MCF 10A (cell line): ENCODE measurements around the gene CD244. TPM values are rescaled to one million over a fixed set of nuclear protein-coding genes. Genes with fewer than 3 reads are reported as not detected.

Experiments used
- Bru-seq: library from RNA; stranded (reverse); fragments of 400-500 nt; gene quantifications from one replicate; lab custom pipeline; 2021; lab: Mats Ljungman, UMichigan
- BruChase-seq, 2 experiments: library from RNA; stranded (reverse); fragments of 400-500 nt; gene quantifications; one replicate each; lab custom pipeline; 2021; lab: Mats Ljungman, UMichigan
- BruUV-seq: library from RNA; stranded (reverse); fragments of 400-500 nt; replicated peaks from 2 replicates; lab custom pipeline; 2021; lab: Mats Ljungman, UMichigan
- CTCF ChIA-PET: fragments of 300-600 bp; sonication (Branson Sonifier 250); formaldehyde crosslinking; extraction: SDS; loops from one replicate; lab custom pipeline; 2021; ENCODE audit warnings: antibody characterized with exemption, inconsistent platforms; lab: Yijun Ruan, JAX
- POLR2A ChIA-PET: fragments of 300-600, 350-650 bp; sonication (Branson Sonifier 250); formaldehyde crosslinking; extraction: SDS; loops from one replicate; lab custom pipeline; 2020; ENCODE audit warnings: antibody characterized with exemption, inconsistent platforms; lab: Yijun Ruan, JAX
- DNase-seq: peaks from one replicate; pipeline ENCODE4 v3.0.0-alpha.2; 2018; ENCODE audit not compliant: unreplicated experiment
- H3K27ac Mint-ChIP-seq: one replicate; pipeline ENCODE4 v1.8.0; 2022; ENCODE audit warnings: mild to moderate bottlenecking, low read depth, mixed read lengths; ENCODE audit not compliant: unreplicated experiment
- H3K27me3 Mint-ChIP-seq: one replicate; pipeline ENCODE4 v1.8.0; 2022; ENCODE audit warnings: mixed read lengths; ENCODE audit not compliant: insufficient read depth, unreplicated experiment
- H3K36me3 Mint-ChIP-seq: one replicate; pipeline ENCODE4 v1.8.0; 2022; ENCODE audit warnings: mild to moderate bottlenecking, moderate library complexity, mixed read lengths; ENCODE audit not compliant: insufficient read depth, unreplicated experiment
- H3K4me1 Mint-ChIP-seq: one replicate; pipeline ENCODE4 v1.8.0; 2022; ENCODE audit warnings: mixed read lengths; ENCODE audit not compliant: insufficient read depth, unreplicated experiment
- H3K4me3 Mint-ChIP-seq: one replicate; pipeline ENCODE4 v1.8.0; 2022; ENCODE audit warnings: mild to moderate bottlenecking, moderate library complexity, mixed read lengths; ENCODE audit not compliant: unreplicated experiment
- H3K9me3 Mint-ChIP-seq: one replicate; pipeline ENCODE4 v1.8.0; 2022; ENCODE audit warnings: mixed read lengths; ENCODE audit not compliant: unreplicated experiment
- CTCF ChIP-seq: fragments of 200-600 bp; IDR thresholded peaks from one replicate; pipeline ENCODE4 v1.8.0; 2022; ENCODE audit warnings: antibody characterized with exemption, mild to moderate bottlenecking; ENCODE audit not compliant: unreplicated experiment
- intact Hi-C: fragments of 100-400 bp; cut with micrococcal nuclease; formaldehyde crosslinking; loops from 2 replicates; pipeline ENCODE4 v1.14.1; 2022
- long read RNA-seq: library from polyadenylated mRNA; stranded (forward); transcript quantifications from one replicate; pipeline ENCODE4 v2.0.0, GENCODE V29; 2022
- total RNA-seq: library from RNA; stranded (reverse); gene quantifications from 2 replicates; pipeline ENCODE4 v1.2.3, GENCODE V29; 2022

Gene CD244
- total RNA-seq (not detected in 2 replicates), Bru-seq, nascent RNA (not detected), BruChase-seq, experiment 1, labeled RNA remaining after a 6-hour chase (percentile 3 among the genes with signal in this experiment), BruChase-seq, experiment 2, labeled RNA remaining after a 2-hour chase (percentile 3 among the genes with signal in this experiment)
- long read RNA-seq: 0 reads

- H3K27ac Mint-ChIP-seq: no peak within 1 kb of the TSS
- H3K4me1 Mint-ChIP-seq: no peaks in the 10 kb centered on the region
- intact Hi-C loops: no loop called here
- ChIA-PET POLR2A (no interaction called here), CTCF (interaction anchor here (0.7 to 1.4 kb wide), 4 partner anchors 15 to 304 kb away, joined by 3 read pairs; partner anchors contain the start of gene PPOX)
- H3K9me3 Mint-ChIP-seq: no peaks in the 10 kb centered on the region
- no TSS peak for BruUV-seq
- H3K36me3 Mint-ChIP-seq: no peaks in the 10 kb centered on the region
- no peaks in the 10 kb centered on the region for H3K27me3 Mint-ChIP-seq
- TF ChIP-seq CTCF: no peak
- no peak for DNase-seq
- no peak within 1 kb of the TSS for H3K4me3 Mint-ChIP-seq
These were observed at the start of gene CD244 for GRCh38 chr1:160862203-160863060. TSS of gene CD244 (minus strand) at chr1:160862887. CDS start at chr1:160862677, 210 bp downstream.

- Mint-ChIP-seq H3K27me3 (no peaks in the 10 kb centered on the region), H3K9me3 (no peaks in the 10 kb centered on the region), H3K4me3 (no peak overlapping the region), H3K27ac (no peak overlapping the region), H3K36me3 (no peaks in the 10 kb centered on the region), H3K4me1 (no peaks in the 10 kb centered on the region)
- CTCF ChIA-PET: interaction anchor here (1.9 kb wide), 1 partner anchor 78 kb away, joined by 7 read pairs; no protein-coding TSS in a partner anchor
- intact Hi-C loops: no loop called here
- no peak for TF ChIP-seq CTCF
- POLR2A ChIA-PET: interaction anchor here (0.8 to 1.0 kb wide), 2 partner anchors 34 to 59 kb away, joined by 3 read pairs; no protein-coding TSS in a partner anchor
- no peak for DNase-seq
- no TSS peak for BruUV-seq
These were observed 49.2 kb upstream of the CD244 start for GRCh38 chr1:160911925-160912324.

GRCh38 chr1:160911441-160911840 lies 48.8 kb upstream of the CD244 start:
- no peak for DNase-seq
- POLR2A ChIA-PET: interaction anchor here (0.8 kb wide), 1 partner anchor 34 kb away, joined by 3 read pairs; no protein-coding TSS in a partner anchor
- Mint-ChIP-seq H3K27ac (no peak overlapping the region), H3K27me3 (no peaks in the 10 kb centered on the region), H3K4me1 (no peaks in the 10 kb centered on the region), H3K9me3 (no peaks in the 10 kb centered on the region), H3K36me3 (no peaks in the 10 kb centered on the region), H3K4me3 (no peak overlapping the region)
- TF ChIP-seq CTCF: no peak
- intact Hi-C loops: no loop called here
- no TSS peak for BruUV-seq
- CTCF ChIA-PET: interaction anchor here (0.7 to 1.9 kb wide), 2 partner anchors 79 to 483 kb away, joined by 3 to 7 read pairs; no protein-coding TSS in a partner anchor
